Neuronal stem cell (in vitro differentiated cells): ENCODE measurements around the gene TTC39C.
"Not testable (repeated sequence)": the region's sequence is repeated elsewhere in the genome, so short reads cannot be mapped to it uniquely, and the experiment has no call there.

Experiments
- DNase-seq: peaks from one replicate; pipeline ENCODE4 v3.0.0-alpha.2; 2013; ENCODE audit warnings: low spot score
- H2AFZ ChIP-seq: one replicate; pipeline ENCODE4 v1.6.1; 2013; ENCODE audit warnings: mild to moderate bottlenecking, low read length, inconsistent platforms
- H2AK5ac ChIP-seq: 2 replicates; pipeline ENCODE4 v1.6.1; 2013; ENCODE audit warnings: low read depth, mild to moderate bottlenecking, inconsistent platforms, low read length, moderate library complexity, mixed read lengths
- H2BK120ac ChIP-seq: 2 replicates; pipeline ENCODE4 v1.6.1; 2013; ENCODE audit warnings: low read depth, mild to moderate bottlenecking, inconsistent platforms, low read length, moderate library complexity, mixed read lengths
- H2BK12ac ChIP-seq: one replicate; pipeline ENCODE4 v1.6.1; 2013; ENCODE audit warnings: low read length, inconsistent platforms
- H2BK15ac ChIP-seq: 2 replicates; pipeline ENCODE4 v1.6.1; 2013; ENCODE audit warnings: mild to moderate bottlenecking, low read length, inconsistent platforms, mixed read lengths
- H2BK5ac ChIP-seq: one replicate; pipeline ENCODE4 v1.6.1; 2013; ENCODE audit warnings: inconsistent platforms, mild to moderate bottlenecking, low read length, moderate library complexity
- H3K14ac ChIP-seq: one replicate; pipeline ENCODE4 v1.6.1; 2013; ENCODE audit warnings: low read length, inconsistent platforms
- H3K18ac ChIP-seq: 2 replicates; pipeline ENCODE4 v1.6.1; 2013; ENCODE audit warnings: low read length, inconsistent platforms
- H3K23ac ChIP-seq: 2 replicates; pipeline ENCODE4 v1.6.1; 2013; ENCODE audit warnings: low read depth, mild to moderate bottlenecking, mixed read lengths, low read length, inconsistent platforms; ENCODE audit not compliant: poor library complexity
- H3K27ac ChIP-seq: replicated peaks from 3 replicates; pipeline ENCODE4 v1.5.1; 2013; ENCODE audit warnings: low read length, inconsistent platforms
- H3K27me3 ChIP-seq, 3 experiments: 2 replicates each; pipeline ENCODE4 v1.6.1; 2013; ENCODE audit warnings: low read length in 3 of 3, mild to moderate bottlenecking in 2 of 3, inconsistent platforms in 1 of 3, low read depth in 1 of 3, mixed read lengths in 1 of 3, moderate library complexity in 1 of 3; ENCODE audit not compliant: control insufficient read depth in 3 of 3, insufficient read depth in 3 of 3
- H3K36me3 ChIP-seq, 2 donors: replicated peaks in 1 of 2; 2 replicates each; pipeline ENCODE4 v1.6.1; 2013; ENCODE audit warnings: low read length in 2 of 2; ENCODE audit not compliant: control insufficient read depth in 2 of 2, insufficient read depth in 2 of 2
- H3K4ac ChIP-seq: 2 replicates; pipeline ENCODE4 v1.6.1; 2013; ENCODE audit warnings: inconsistent platforms, mild to moderate bottlenecking, low read length, moderate library complexity
- H3K4me1 ChIP-seq, 2 donors: 1 replicate in 1 of 2; 2 replicates in 1 of 2; pipeline ENCODE4 v1.6.1; 2013; ENCODE audit warnings: low read length in 2 of 2, low read depth in 1 of 2; ENCODE audit not compliant: control insufficient read depth in 2 of 2, insufficient read depth in 1 of 2
- H3K4me2 ChIP-seq: one replicate; pipeline ENCODE4 v1.6.1; 2013; ENCODE audit warnings: mild to moderate bottlenecking, low read length, inconsistent platforms; ENCODE audit not compliant: insufficient read depth, poor library complexity, severe bottlenecking
- H3K4me3 ChIP-seq, 2 donors: 2 replicates each; pipeline ENCODE4 v1.5.1; 2013; ENCODE audit warnings: low read length in 2 of 2, mild to moderate bottlenecking in 2 of 2, inconsistent platforms in 1 of 2, moderate library complexity in 1 of 2
- H3K79me1 ChIP-seq: one replicate; pipeline ENCODE4 v1.6.1; 2013; ENCODE audit warnings: low read depth, mild to moderate bottlenecking, inconsistent platforms, low read length, moderate library complexity
- H3K9ac ChIP-seq: one replicate; pipeline ENCODE4 v1.6.1; 2013; ENCODE audit warnings: mild to moderate bottlenecking, low read depth, low read length, inconsistent platforms; ENCODE audit not compliant: poor library complexity
- H3K9me3 ChIP-seq, 2 donors: replicated peaks in 1 of 2; 2 replicates each; pipeline versions ENCODE3 to v1.6.1; 2013; ENCODE audit warnings: low read length in 2 of 2, mild to moderate bottlenecking in 2 of 2, inconsistent platforms in 1 of 2, low read depth in 1 of 2, mixed read lengths in 1 of 2, moderate library complexity in 1 of 2; ENCODE audit not compliant: control insufficient read depth in 2 of 2, insufficient read depth in 1 of 2
- H4K8ac ChIP-seq: one replicate; pipeline ENCODE4 v1.6.1; 2013; ENCODE audit warnings: low read depth, mild to moderate bottlenecking, inconsistent platforms, low read length, moderate library complexity
- H4K91ac ChIP-seq: one replicate; pipeline ENCODE4 v1.6.1; 2013; ENCODE audit warnings: low read length, low read depth, mild to moderate bottlenecking, inconsistent platforms; ENCODE audit not compliant: poor library complexity
- WGBS, 2 donors: extraction: QIAGEN DNeasy Blood & Tissue Kit; methylation state at CpG; one replicate each; pipeline ENCODE4 v1.1.7; 2013; ENCODE audit warnings: missing lambda C conversion rate in 2 of 2, mixed read lengths in 1 of 2; ENCODE audit not compliant: insufficient read length in 2 of 2, insufficient replicate concordance in 1 of 2; ENCODE audit errors: extremely low coverage in 2 of 2; 5-methylcytosine and 5-hydroxymethylcytosine counted together

TTC39C gene

GRCh38 chr18:24028946-24029345, 14.4 kb downstream of the TTC39C start:
- H3K4me1 ChIP-seq, H2AK5ac ChIP-seq, H4K91ac ChIP-seq, H2BK15ac ChIP-seq, H3K79me1 ChIP-seq, H2BK5ac ChIP-seq, H3K18ac ChIP-seq, H3K9ac ChIP-seq, H3K23ac ChIP-seq, DNase-seq, H3K14ac ChIP-seq, H3K9me3 ChIP-seq, H4K8ac ChIP-seq, H2BK120ac ChIP-seq, H3K4me3 ChIP-seq, H3K27ac ChIP-seq, H2AFZ ChIP-seq, H2BK12ac ChIP-seq, H3K4ac ChIP-seq, H3K36me3 ChIP-seq, H3K27me3 ChIP-seq, H3K4me2 ChIP-seq: not testable (repeated sequence)
- no CpG with 5 or more reads among the region's 13 CpGs for WGBS, 2 donors

GRCh38 chr18:24031318-24031717, 16.8 kb downstream of the TTC39C start:
- peaks cover 3% of the 10 kb centered on the region for H3K79me1 ChIP-seq
- no peak overlapping the region for H2AFZ ChIP-seq
- no peaks in the 10 kb centered on the region for H3K9me3 ChIP-seq
- H3K18ac ChIP-seq, result no peak overlapping the region
- no peak overlapping the region for H2BK15ac ChIP-seq
- H3K14ac ChIP-seq, result no peak overlapping the region
- H3K23ac ChIP-seq, result no peak overlapping the region
- H4K8ac ChIP-seq, result no peak overlapping the region
- H3K9ac ChIP-seq, result no peak overlapping the region
- H2BK5ac ChIP-seq, result no peak overlapping the region
- H2BK120ac ChIP-seq, result no peak overlapping the region
- H2BK12ac ChIP-seq, result no peak overlapping the region
- no peak overlapping the region for H3K4ac ChIP-seq
- H3K4me1 ChIP-seq, result peaks cover 0 to 1% of the 10 kb centered on the region in 2 donors
- H3K27ac ChIP-seq, result no peak overlapping the region
- WGBS, 2 donors, result no CpG with 5 or more reads among the region's 3 CpGs
- no peak overlapping the region for H3K4me2 ChIP-seq
- no peaks in the 10 kb centered on the region for H3K27me3 ChIP-seq
- no peak overlapping the region for H3K4me3 ChIP-seq
- H3K36me3 ChIP-seq, result peaks cover 0 to 4% of the 10 kb centered on the region in 2 donors
- H2AK5ac ChIP-seq, result no peak overlapping the region
- no peak overlapping the region for H4K91ac ChIP-seq
- no peak for DNase-seq

GRCh38 chr18:24031916-24032315, 17.4 kb downstream of the TTC39C start:
- no CpG with 5 or more reads among the region's 6 CpGs for WGBS, 2 donors
- Histone ChIP-seq H2AFZ (no peak overlapping the region), H3K27ac (no peak overlapping the region), H3K23ac (no peak overlapping the region), H3K27me3 (no peaks in the 10 kb centered on the region), H3K14ac (no peak overlapping the region), H3K18ac (no peak overlapping the region), H3K4me2 (no peak overlapping the region), H3K4me3 (no peak overlapping the region), H3K9me3 (no peaks in the 10 kb centered on the region), H3K4ac (no peak overlapping the region), H3K4me1 (no peaks in the 10 kb centered on the region), H2BK5ac (no peak overlapping the region), H3K79me1 (no peaks in the 10 kb centered on the region), H3K9ac (no peak overlapping the region), H2BK12ac (no peak overlapping the region), H2BK15ac (no peak overlapping the region), H4K8ac (no peak overlapping the region), H4K91ac (no peak overlapping the region), H2BK120ac (no peak overlapping the region), H2AK5ac (no peak overlapping the region), H3K36me3 (peaks cover 0 to 4% of the 10 kb centered on the region in 2 donors)
- no peak for DNase-seq

DNA sequence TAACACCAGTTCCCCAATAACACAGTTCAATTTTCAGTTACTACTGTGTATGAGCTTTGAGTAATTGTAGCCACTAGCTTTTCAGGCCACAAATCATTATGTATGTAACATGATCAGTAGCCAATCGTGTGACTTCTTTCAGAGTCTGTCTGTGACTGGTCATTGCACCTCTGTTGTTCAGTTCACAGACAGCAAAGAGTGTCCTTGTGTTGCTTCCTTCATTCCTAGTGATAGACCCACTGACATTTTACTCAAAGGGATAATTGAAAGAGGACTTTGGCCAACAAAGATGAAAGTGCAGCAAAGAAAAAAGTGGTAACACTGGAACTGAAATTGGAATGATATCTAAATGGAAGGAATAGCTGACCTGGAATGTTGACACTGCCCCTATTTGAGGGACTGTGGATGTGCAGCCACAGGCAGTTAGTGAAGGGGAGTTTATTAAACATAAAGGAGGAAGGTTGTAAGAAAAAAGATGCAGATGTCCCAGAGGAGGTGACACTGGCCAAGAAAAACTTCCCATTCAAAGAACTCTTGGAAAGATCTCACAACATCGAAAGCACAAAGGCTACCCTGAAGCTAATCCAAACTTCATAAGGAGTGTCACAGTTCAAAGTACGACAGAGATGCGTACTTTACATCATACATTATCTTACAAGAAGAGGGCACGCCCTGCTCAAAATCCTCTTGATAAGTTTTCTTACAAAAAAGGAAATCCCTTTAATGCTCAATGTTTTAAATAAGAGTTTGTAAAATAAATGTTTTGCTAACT, 19.3 kb downstream of the TTC39C start:
- no CpG with 5 or more reads among the region's 5 CpGs for WGBS, 2 donors
- no peak overlapping the region for H3K4ac ChIP-seq
- no peak overlapping the region for H3K14ac ChIP-seq
- no peak overlapping the region for H3K4me2 ChIP-seq
- H3K27me3 ChIP-seq, result no peaks in the 10 kb centered on the region
- H3K27ac ChIP-seq, result no peak overlapping the region
- no peak overlapping the region for H2AK5ac ChIP-seq
- no peak overlapping the region for H3K23ac ChIP-seq
- no peak overlapping the region for H2BK5ac ChIP-seq
- H2BK12ac ChIP-seq, result no peak overlapping the region
- H4K91ac ChIP-seq, result no peak overlapping the region
- H3K36me3 ChIP-seq, result peaks cover 0 to 4% of the 10 kb centered on the region in 2 donors
- H3K9ac ChIP-seq, result no peak overlapping the region
- H2BK120ac ChIP-seq, result no peak overlapping the region
- H3K79me1 ChIP-seq, result no peaks in the 10 kb centered on the region
- DNase-seq, result no peak
- H3K18ac ChIP-seq, result no peak overlapping the region
- no peak overlapping the region for H4K8ac ChIP-seq
- no peak overlapping the region for H2BK15ac ChIP-seq
- no peak overlapping the region for H2AFZ ChIP-seq
- H3K4me3 ChIP-seq, result no peak overlapping the region
- no peaks in the 10 kb centered on the region for H3K4me1 ChIP-seq
- no peaks in the 10 kb centered on the region for H3K9me3 ChIP-seq
